T-helper 1 cell (primary cell): Measurements from ENCODE around the gene RIMS1.

ENCODE experiments used
- DNase-seq, 5 donors: peaks; one replicate each; pipeline ENCODE4 v3.0.0-alpha.2; 2012 to 2020

Gene RIMS1

DNA sequence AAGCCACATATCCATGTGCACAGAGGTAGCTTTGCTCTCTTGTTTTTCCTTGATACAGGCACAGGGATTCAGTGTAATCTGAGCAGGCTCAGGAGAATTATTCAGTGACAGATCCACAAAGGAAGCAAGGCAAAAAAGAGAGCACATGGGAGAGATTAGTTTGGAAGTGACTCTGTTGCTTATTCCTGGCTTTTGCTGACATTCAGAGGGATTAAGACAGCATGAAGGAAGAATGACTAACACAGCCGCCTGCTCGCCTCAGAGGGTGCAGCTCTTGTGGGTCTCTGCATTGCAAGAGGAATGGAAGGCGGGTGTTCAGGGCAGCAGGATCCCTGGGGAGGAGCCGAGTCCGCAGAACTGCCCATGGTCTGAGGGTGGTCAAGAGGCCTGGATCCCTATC is 532.1 kb downstream of the RIMS1 start:
- no peak for DNase-seq

DNA sequence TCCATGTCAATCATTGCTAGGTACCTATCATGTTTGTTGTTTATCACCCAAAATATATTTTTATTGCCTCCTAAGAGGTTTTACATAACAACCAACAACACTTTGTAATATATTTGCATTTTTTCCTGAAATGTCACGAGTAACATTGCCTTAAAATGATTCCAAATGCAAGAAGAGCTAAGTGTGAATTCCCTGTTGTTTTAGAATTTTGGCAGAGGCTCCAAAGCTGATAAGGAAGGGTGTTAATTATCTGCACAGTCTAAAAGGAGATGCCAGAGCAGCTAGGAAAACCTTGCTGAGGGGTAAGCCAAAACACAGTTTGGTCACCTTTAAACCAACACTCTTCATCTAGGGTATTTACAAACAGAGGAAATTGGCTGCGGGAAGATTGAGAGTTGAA is 533.6 kb downstream of the RIMS1 start:
- no peak for DNase-seq

GRCh38 chr6:72420409-72420808 is 534.1 kb downstream of the RIMS1 start:
- DNase-seq: no peak

GRCh38 chr6:72421387-72421786 is 535.0 kb downstream of the RIMS1 start:
- no peak for DNase-seq

- no peak for DNase-seq
These were observed 535.8 kb downstream of the RIMS1 start for GRCh38 chr6:72422171-72422570.

DNA sequence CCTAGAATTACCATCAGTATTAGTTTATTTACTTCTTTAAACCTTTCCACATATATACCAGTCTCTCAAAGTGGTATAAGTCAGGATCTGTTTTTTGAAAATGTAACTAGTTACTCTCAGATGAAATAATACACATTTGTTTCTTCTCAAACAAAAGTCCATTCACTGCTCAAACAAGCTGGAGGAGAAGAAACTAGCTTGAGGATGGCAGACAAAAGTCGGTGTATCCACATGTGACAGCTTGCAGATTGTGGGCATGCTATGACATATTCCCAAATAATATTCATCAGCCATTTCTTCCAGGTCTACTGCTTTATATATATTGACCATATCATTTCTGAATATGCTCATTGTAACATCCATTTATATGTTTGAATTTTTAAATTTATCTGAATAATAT is 538.1 kb downstream of the RIMS1 start:
- no peak for DNase-seq

DNA sequence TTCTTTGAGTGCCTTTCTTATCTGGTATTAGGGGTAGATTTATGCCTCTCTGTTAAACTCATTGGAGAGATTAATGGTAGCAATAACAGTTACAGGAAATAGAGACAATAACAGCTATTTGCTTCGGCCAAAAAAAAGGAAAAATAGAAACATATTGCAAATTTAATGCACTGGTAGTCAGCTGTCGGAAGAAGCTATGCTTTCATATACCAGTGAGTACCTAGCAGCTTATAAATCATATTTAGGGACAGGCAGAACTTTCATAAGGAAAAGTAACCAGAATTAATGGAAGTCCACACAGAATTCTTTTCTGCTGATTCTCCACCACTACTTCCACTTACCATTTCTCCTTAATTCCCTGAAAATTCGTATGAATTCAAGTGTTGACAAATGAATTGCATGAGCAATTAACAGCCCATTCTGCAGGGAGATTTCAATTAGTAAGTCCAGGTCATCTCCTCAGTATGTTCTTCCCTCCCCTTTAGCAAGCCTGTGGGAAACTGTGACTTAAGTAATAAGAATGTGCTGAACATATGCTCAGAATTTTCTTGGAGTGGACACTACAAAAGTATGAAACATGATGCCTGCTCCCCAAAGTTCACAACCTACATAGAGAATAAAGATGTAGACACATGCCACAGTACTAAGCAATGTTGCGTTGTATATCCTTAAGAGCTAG is 538.8 kb downstream of the RIMS1 start:
- DNase-seq: no peak

DNA sequence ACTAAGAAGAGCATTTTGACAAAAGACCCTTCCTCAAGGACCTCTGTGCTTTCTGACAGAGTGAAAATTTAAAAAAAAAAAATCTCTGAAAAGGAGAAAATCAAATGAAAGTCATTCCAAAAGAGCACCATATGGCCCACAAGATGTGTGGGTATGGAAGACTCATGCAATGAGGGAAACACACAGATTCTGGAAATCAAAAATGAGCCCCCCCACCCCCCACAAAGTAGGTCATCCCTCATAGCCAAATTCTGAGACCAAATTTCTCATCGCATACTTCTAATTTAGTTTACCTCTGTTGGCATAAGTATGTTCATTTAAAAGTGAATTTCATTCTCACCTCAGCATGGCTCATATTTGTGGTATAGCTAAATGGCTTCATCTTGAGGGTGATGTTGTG is 554.3 kb downstream of the RIMS1 start:
- no peak for DNase-seq

- DNase-seq: no peak
These were observed 560.1 kb downstream of the RIMS1 start for GRCh38 chr6:72446430-72446829.
